ENCODE results near the gene ZNF841. TPM values are rescaled to one million over a fixed set of nuclear protein-coding genes. Genes with fewer than 3 reads are reported as not detected.

Gene ZNF841
- polyA plus RNA-seq, 1 of the 3 experiments (the other 2 are of a cell fraction): 3.8 TPM

DNA sequence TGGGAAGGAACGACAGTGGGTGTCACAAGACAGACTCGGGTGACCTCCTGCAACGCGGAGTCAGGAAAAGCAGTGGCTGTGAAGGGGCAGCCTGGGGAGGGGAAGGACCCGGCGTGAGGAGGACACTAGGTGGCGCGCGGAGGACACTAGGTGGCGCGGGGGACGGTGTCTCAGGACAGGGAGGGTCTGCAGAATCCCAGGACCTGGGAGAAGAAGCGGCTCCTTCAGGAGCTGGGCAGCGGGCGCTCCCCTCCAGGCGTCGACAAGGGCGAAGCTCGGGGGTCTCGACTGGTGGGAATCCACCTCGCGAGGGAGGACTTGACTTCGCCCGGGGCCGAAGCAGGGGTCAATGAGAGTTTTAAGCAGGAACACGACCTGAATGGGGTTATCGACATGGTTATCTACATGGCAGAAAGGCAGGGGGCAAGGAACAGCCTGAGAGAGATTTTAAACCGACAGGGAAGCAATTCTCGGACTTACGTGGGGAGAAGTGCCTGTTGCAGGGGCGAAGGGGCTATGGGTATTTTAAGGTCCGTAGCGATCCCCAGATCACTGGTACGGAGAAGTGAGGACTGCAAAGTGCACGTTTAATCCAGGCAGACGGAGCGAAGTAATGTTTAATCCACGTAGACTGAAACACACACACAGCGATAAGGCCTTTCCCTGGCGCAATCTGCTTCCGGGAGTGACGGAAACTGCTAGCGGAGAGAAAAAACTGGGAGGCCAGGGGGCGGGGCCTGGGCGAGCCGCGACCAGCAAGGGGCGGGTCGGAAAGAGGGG, 43.9 kb upstream of the ZNF841 start, which contains the start of gene ZNF616 (continued):
- TF ChIP-seq REST (IDR thresholded peaks at IDR 0.05; ENCODE audit: low read depth, low read length) (no peak), SMC3 (IDR thresholded peaks at IDR 0.05; ENCODE audit: low read depth, low read length) (peak; percentile 77), NRF1 (IDR thresholded peaks at IDR 0.05; ENCODE audit: low read depth, low read length) (no peak), RXRA (IDR thresholded peaks at IDR 0.05; ENCODE audit: borderline replicate concordance, low read depth) (no peak), FOXJ3 (CRISPR knock-in tag; IDR thresholded peaks at IDR 0.05) (no peak), GABPA (IDR thresholded peaks at IDR 0.05; ENCODE audit: low read depth) (peak; percentile 91), RAD21 (IDR thresholded peaks at IDR 0.05; ENCODE audit: low read length) (peak; percentile 79), FOSL2 (IDR thresholded peaks at IDR 0.05; ENCODE audit: borderline replicate concordance, low read depth) (no peak), EP300 (IDR thresholded peaks at IDR 0.05; ENCODE audit: borderline replicate concordance in 1 of 2, low read depth in 1 of 2, low read length in 1 of 2) (no peak), TEAD4 (IDR thresholded peaks at IDR 0.05; ENCODE audit: borderline replicate concordance, insufficient read depth) (no peak), TAF1 (IDR thresholded peaks at IDR 0.05; ENCODE audit: borderline replicate concordance, low read depth, low read length) (peak; percentile 64), IRF3 (IDR thresholded peaks at IDR 0.05; ENCODE audit: low read depth, low read length) (no peak), GATA2 (CRISPR knock-in tag; IDR thresholded peaks at IDR 0.05) (peak; percentile 42; the same call in 1 of the 2 replicates), FOXM1 (IDR thresholded peaks at IDR 0.05; ENCODE audit: low read depth) (no peak), MEF2A (IDR thresholded peaks at IDR 0.05; ENCODE audit: borderline replicate concordance, low read depth) (no peak), YY1 (IDR thresholded peaks at IDR 0.05; ENCODE audit: low read depth) (no peak), RFX5 (IDR thresholded peaks at IDR 0.05; ENCODE audit: low read length) (no peak)
- TF ChIP-seq, protein P1, sequence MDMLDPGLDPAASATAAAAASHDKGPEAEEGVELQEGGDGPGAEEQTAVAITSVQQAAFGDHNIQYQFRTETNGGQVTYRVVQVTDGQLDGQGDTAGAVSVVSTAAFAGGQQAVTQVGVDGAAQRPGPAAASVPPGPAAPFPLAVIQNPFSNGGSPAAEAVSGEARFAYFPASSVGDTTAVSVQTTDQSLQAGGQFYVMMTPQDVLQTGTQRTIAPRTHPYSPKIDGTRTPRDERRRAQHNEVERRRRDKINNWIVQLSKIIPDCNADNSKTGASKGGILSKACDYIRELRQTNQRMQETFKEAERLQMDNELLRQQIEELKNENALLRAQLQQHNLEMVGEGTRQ (IDR thresholded peaks at IDR 0.05; ENCODE audit: borderline replicate concordance, low read depth, low read length): no peak
- TF ChIP-seq, protein P2, sequence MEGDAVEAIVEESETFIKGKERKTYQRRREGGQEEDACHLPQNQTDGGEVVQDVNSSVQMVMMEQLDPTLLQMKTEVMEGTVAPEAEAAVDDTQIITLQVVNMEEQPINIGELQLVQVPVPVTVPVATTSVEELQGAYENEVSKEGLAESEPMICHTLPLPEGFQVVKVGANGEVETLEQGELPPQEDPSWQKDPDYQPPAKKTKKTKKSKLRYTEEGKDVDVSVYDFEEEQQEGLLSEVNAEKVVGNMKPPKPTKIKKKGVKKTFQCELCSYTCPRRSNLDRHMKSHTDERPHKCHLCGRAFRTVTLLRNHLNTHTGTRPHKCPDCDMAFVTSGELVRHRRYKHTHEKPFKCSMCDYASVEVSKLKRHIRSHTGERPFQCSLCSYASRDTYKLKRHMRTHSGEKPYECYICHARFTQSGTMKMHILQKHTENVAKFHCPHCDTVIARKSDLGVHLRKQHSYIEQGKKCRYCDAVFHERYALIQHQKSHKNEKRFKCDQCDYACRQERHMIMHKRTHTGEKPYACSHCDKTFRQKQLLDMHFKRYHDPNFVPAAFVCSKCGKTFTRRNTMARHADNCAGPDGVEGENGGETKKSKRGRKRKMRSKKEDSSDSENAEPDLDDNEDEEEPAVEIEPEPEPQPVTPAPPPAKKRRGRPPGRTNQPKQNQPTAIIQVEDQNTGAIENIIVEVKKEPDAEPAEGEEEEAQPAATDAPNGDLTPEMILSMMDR (IDR thresholded peaks at IDR 0.05): peak; percentile 75

All from SK-N-SH (cell line).